Astrocyte (in vitro differentiated cells and primary cell): Measurements from ENCODE around the gene ADAP1.

ENCODE experiments used
- EZH2 ChIP-seq: IDR thresholded peaks from 2 replicates; pipeline ENCODE4 v1.6.1; 2012; ENCODE audit warnings: mild to moderate bottlenecking, low read length, inconsistent platforms; ENCODE audit not compliant: insufficient read depth
- TF ChIP-seq, protein P1 (sequence below): IDR thresholded peaks from 2 replicates; pipeline ENCODE4 v1.5.1; 2011; ENCODE audit warnings: low read depth, mild to moderate bottlenecking, inconsistent platforms, low read length, moderate library complexity; ENCODE audit not compliant: insufficient read depth

- TF ChIP-seq, protein P1, sequence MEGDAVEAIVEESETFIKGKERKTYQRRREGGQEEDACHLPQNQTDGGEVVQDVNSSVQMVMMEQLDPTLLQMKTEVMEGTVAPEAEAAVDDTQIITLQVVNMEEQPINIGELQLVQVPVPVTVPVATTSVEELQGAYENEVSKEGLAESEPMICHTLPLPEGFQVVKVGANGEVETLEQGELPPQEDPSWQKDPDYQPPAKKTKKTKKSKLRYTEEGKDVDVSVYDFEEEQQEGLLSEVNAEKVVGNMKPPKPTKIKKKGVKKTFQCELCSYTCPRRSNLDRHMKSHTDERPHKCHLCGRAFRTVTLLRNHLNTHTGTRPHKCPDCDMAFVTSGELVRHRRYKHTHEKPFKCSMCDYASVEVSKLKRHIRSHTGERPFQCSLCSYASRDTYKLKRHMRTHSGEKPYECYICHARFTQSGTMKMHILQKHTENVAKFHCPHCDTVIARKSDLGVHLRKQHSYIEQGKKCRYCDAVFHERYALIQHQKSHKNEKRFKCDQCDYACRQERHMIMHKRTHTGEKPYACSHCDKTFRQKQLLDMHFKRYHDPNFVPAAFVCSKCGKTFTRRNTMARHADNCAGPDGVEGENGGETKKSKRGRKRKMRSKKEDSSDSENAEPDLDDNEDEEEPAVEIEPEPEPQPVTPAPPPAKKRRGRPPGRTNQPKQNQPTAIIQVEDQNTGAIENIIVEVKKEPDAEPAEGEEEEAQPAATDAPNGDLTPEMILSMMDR, result no peak
- TF ChIP-seq EZH2, result no peak
Observed at GRCh38 chr7:855686-856369, 98.7 kb downstream of the ADAP1 start.
